GM21390 (cell line): ENCODE results near the gene MYH16.
"Not testable (repeated sequence)": the region's sequence is repeated elsewhere in the genome, so short reads cannot be mapped to it uniquely, and the experiment has no call there.

Experiments
- ATAC-seq: cut with Tn5 transposase; IDR thresholded peaks from one replicate; pipeline ENCODE4 v1.9.1; 2021; ENCODE audit not compliant: unreplicated experiment

Gene MYH16

GRCh38 chr7:99257675-99258074 lies 15.0 kb upstream of the MYH16 start:
- ATAC-seq: no peak

- ATAC-seq: no peak
Measured at GRCh38 chr7:99258501-99258900, 14.1 kb upstream of the MYH16 start.

DNA sequence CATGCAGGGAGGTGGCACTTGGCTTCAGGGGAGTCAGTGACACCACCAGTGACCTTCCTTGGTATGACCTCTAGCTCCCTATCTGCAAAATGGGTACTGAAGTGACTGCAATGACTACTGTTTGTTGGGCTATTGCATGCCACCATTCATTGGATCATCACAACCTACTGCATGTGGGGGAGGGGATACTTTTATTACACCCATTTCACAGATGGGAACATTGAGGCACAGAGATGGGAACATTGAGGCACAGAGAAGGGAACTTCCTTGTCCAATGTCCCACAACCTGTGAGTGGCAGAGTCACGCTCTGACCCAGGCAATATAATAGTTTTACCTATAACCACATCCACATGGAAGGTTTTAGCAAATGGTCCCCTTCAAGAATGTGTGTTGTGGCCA lies 12.2 kb upstream of the MYH16 start:
- ATAC-seq: no peak

GRCh38 chr7:99261646-99262045 lies 11.0 kb upstream of the MYH16 start:
- no peak for ATAC-seq

- ATAC-seq: no peak
Measured at GRCh38 chr7:99265848-99266480, 6.7 kb upstream of the MYH16 start.

DNA sequence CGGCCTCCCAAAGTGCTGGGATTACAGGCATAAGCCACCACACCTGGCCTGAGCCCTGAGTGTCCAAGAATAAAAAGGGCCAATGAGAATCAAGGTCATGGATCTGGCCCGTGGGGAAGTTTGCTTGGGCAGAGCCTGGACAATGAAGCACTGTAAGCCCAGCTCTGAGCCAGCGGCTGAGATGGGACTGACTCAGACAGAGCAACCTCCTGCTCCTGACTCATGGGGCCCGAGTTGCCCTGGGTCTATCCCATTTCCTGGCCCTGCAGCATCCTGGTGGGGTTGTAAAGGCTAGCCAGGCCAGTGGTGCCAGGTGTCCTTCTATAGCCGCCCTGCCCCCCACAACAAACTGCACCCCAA lies 5.2 kb upstream of the MYH16 start:
- no peak for ATAC-seq

DNA sequence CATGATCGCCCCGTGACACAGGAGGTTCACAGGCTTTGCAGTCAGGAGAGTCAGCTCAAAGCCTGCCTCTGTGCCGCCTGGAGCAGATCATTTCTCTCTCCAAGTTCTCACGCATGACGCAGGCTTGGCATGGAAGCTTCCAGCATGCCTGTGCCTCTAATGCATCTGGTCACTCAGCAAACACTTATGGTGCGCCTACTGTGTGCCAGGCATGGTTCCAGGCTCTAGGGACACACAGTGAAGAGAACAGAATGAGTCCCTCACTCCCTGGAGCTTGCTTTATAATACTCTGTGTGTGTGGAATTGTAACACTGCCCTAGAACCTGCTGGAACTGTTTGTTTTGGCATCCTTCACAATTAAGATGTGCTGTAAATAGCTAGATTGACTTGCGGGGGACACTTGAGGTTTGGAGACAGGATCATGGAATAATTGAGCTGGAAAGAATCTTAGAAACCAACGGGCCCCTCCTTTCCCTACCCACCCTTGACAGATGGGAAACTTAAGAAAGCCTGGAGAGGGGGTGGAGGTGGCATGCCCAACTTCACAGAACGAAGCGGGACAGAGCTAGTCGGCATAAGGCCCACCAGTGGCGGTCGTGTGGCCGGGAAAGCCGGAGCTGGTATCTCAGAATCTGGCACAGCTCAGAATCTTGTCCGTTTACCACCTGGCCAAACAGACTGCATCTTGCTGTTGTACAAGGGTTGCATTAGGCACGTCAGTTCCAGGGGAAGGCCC lies 4.6 kb upstream of the MYH16 start:
- no peak for ATAC-seq

DNA sequence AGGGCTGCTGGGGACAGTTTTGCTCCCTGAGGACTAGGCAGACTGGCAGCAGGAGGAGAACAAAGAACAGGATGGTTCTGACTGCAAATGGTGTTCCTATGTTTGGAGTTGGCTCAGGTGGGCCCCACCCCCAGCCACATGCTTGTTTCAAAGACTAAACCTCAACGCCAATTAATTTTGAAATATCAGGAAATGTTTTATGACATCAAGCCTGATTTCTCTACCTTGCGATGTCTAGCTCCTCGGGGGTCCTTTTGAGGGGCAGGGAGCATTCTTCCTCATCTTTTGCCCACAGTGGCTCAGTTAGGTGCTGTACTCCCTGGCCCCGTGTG lies 4.1 kb upstream of the MYH16 start:
- ATAC-seq: no peak

DNA sequence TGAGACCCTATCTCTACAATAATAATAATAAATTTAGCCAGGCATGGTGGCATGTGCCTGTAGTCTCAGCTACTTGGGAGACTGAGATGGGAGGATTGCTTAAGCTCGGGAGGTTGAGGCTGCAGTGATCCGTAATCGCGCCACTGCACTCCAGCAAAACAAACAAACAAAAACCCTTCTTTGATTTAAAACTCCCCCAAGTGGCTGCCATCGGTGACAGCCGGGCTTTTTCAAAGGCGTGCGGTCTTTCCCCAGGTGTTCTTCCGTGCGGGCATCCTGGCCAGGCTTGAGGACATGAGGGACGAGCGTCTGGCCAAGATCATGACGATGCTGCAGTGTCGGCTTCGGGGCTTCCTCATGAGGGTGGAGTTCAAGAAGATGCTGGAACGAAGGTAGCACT lies 1.9 kb upstream of the MYH16 start:
- no peak for ATAC-seq

DNA sequence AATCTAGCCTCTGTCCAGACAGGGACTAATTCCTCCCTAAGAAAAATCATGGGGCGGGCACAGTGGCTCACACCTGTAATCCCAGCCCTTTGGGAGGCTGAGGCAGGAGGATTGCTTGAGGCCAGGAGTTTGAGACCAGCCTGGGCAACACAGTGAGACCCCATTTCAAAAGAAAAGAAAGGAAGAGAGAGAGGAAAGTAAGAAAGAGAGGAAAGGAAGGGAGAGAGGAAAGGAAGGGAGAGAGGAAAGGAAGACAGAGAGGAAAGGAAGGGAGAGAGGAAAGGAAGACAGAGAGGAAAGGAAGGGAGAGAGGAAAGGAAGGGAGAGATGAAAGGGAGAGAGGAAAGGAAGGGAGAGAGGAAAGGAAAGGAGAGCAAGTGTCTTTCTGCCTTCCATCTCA lies 922 bp downstream of the MYH16 start:
- not testable (repeated sequence) for ATAC-seq

DNA sequence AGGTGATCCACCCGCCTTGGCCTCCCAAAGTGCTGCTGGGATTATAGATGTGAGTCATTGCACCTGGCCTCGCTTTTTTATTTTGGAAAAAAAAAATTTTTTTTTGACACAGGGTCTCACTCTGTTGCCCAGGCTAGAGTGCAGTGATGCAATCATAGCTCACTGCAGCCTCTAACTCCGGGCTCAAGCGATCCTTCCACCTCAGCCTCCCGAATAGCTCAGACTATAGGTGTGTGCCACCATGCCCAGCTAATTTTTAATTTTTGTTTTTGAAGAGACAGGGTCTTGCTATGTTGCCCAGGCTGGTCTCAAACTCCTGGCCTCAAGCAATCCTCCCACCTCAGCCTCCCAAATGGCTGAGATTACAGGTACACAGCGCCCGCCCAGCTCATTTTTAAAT lies 2.3 kb downstream of the MYH16 start:
- ATAC-seq: not testable (repeated sequence)

GRCh38 chr7:99275496-99275895 lies 2.9 kb downstream of the MYH16 start:
- ATAC-seq: no peak

DNA sequence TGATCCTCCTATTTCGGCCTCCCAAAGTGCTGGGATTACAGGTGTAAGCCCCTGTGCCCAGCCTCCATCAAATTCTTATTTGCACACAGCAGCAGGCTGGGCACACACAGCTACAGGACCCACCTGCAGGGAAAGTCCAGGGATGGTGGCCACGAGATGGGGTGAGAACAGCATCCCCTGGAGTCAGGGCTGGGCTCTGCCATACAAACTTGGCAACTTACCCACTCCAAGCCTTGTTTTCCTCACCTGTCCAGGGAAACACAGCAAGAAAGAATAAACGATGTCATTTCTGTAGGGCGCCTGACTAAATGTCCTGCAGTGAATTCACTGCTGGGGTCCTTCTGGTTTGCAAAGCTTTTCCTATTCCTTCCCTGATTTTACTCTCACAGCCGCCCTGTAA lies 5.5 kb downstream of the MYH16 start:
- ATAC-seq: no peak

- not testable (repeated sequence) for ATAC-seq
Measured at GRCh38 chr7:99284165-99284564, 11.5 kb downstream of the MYH16 start.

DNA sequence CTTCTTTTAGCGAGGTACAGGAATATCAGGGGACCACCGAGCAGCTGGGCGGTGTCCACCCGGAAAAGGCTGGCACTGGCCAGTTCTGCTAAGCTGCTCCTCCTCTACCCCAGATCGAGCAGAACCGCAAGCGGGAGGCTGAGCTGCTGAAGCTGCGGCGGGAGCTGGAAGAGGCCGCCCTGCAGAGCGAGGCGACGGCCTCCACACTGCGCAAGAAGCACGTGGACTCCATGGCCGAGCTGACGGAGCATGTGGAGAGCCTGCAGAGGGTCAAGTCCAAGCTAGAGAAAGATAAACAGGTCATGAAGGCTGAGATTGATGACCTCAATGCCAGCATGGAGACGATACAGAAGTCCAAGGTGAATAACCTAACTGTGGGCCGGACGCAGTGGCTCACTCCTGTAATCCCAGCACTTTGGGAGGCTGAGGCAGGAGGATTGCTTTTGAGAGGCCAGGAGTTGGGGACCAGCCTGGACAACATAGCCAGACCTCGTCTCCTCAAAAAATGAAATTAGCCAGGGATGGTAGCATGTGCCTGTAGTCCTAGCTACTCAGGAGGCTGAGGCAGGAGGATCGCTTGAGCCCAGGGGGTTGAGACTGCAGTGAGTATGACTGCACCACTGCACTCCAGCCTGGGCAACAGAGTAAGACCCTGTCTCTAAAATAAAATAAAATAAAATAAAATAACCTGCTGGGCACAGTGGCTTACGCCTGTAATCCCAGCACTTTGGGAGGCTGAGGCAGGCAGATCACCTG lies 15.3 kb downstream of the MYH16 start:
- ATAC-seq: no peak

DNA sequence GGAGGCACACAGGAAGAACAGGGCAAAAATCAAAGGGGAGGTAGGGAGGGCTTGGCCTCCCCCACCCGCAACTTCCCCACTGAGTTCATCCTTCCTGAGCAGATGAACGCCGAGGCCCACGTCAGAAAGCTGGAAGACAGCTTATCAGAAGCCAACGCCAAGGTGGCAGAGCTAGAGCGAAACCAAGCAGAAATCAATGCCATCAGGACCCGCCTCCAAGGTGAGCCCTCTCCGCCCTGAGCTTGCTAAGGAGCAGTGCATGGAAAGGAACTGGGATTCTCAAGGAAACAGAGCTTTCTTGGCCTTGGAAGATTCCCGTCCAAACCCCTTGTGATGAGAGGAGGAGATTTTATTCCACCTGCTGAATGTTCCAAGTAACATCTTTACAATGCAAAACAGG lies 16.5 kb downstream of the MYH16 start:
- no peak for ATAC-seq

DNA sequence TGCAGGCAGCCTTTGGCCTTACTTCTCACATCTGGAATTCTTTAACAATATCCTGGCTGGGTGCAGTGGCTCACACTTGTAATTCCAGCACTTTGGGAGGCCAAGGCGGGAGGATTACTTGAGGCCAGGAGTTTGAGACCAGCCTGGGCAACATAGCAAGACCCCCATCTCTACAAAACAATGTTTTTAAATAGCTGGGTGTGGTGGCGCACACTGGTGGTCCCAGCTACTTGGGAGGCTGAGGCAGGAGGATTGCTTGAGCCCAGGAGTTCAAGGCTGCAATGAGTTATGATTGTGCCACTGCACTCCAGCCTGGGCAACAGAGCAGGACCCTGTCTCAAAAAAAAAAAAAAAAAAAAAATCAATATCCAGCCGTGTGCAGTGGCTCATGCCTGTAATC lies 17.5 kb downstream of the MYH16 start:
- not testable (repeated sequence) for ATAC-seq

GRCh38 chr7:99290980-99291607 lies 18.5 kb downstream of the MYH16 start:
- no peak for ATAC-seq

DNA sequence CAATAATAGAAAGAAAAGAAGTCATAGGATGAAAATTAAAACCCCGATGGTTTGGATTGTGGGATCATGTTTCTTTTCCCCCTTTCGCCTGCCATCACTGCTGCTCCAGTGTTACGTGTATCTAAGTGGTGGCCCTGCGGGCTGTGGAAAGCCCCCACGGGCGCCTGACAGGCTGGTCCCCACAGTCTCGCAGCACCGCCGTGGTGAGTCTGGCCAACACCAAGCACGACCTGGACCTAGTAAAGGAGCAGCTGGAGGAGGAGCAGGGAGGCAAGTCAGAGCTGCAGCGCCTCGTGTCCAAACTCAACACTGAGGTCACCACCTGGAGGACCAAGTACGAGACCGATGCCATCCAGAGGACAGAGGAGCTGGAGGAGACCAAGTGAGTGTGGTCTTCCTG lies 19.5 kb downstream of the MYH16 start:
- ATAC-seq: no peak

DNA sequence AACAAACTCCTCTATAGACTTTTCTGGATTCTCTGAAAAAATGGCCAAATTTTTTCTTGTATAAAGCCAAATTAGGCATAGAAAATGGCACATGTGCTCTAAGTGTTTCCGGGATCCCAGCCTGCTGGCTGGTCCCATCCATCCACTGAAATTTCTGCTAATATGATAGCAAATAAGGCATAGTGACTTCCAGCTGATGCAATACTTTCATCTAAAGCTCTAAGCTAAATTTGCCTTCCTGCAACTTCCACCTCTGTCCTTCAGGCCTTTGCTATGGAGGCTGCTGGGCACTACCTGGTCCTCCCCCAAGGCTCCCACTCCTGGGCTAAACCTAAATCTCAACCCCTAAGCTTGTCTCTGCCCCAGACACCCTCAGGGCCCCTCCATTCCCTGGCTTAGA lies 20.5 kb downstream of the MYH16 start:
- no peak for ATAC-seq

DNA sequence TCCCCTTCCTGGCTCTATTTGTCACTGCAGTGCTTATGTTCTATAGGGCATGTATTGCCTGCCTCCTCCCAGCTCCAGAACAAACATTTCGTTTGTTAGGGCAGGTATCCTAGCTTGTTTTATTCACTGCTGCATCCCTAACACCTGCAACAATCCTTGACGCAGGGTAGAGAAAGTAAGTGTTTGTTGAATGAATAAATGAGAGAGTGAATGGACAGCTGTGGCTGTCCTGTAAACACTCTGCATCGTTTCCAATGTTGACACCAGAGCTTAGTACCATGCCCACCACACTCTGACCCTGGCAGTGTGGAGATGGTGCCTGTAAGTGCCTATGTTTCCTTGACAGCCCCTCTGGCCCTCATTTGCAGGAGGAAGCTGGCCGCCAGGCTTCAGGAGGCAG lies 21.0 kb downstream of the MYH16 start:
- no peak for ATAC-seq

DNA sequence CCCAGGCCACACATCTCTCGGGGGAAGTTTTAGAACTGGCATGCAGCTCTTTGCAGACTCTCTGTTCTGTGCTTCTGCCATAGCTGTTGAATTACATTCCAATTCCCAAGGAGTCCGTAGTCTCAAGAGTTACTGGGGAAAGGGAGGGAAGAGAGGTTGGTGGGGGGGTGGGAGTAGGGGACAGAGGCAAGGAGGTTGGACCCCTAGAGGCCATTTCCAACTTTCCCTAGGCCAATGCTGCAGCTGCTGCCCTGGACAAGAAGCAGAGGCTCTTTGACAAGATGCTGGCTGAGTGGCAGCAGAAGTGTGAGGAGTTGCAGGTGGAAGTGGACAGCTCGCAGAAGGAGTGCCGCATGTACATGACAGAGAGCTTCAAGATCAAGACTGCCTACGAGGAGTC lies 23.8 kb downstream of the MYH16 start:
- ATAC-seq: no peak
